Measurements from ENCODE around the gene UBN2. TPM values are rescaled to one million over a fixed set of nuclear protein-coding genes. Genes with fewer than 3 reads are reported as not detected.
A peak's percentile ranks its signal among the peaks of the same experiment; 100 is the strongest.

UBN2 gene
- total RNA-seq: 10 to 100 TPM in 3 of 4 donors, 1 to 10 TPM in 1; 3.6 to 40.5 (median 17.5) TPM

- intact Hi-C loops (cut with DNase I; ENCODE audit: low total_unique reads): no loop called here
- TF ChIP-seq POLR2A (IDR thresholded peaks at IDR 0.05) (peak; percentile 70 to 87), CTCF (IDR thresholded peaks at IDR 0.05) (peak in 2 of 4 experiments; percentile 4)
- Histone ChIP-seq H3K9me3 (no peaks in the 10 kb centered on the region), H3K36me3 (no peaks in the 10 kb centered on the region), H3K27ac (peak within 1 kb of the TSS; percentile 93 to 96), H3K27me3 (no peaks in the 10 kb centered on the region), H3K4me1 (no peaks in the 10 kb centered on the region), H3K4me3 (peak within 1 kb of the TSS; percentile 82 to 91)
- DNase-seq: peak; percentile 95 to 96
Measured at GRCh38 chr7:139230774-139231512, at the start of gene UBN2. Gene UBN2, plus strand, starts transcription at chr7:139231237. Its CDS starts 248 bp downstream, at chr7:139231485.

GRCh38 chr7:139181404-139181803 lies 49.6 kb upstream of the UBN2 start:
- no peaks in the 10 kb centered on the region for H3K36me3 ChIP-seq
- TF ChIP-seq CTCF (IDR thresholded peaks at IDR 0.05) (no peak), POLR2A (IDR thresholded peaks at IDR 0.05) (no peak)
- no peaks in the 10 kb centered on the region for H3K9me3 ChIP-seq
- intact Hi-C loops (cut with DNase I; ENCODE audit: low total_unique reads): no loop called here
- no peak overlapping the region for H3K27ac ChIP-seq
- DNase-seq: no peak
- no peaks in the 10 kb centered on the region for H3K27me3 ChIP-seq
- H3K4me3 ChIP-seq: no peak overlapping the region
- H3K4me1 ChIP-seq: no peaks in the 10 kb centered on the region

GRCh38 chr7:139182363-139182762 lies 48.7 kb upstream of the UBN2 start:
- H3K36me3 ChIP-seq: no peaks in the 10 kb centered on the region
- no peak for DNase-seq
- no peaks in the 10 kb centered on the region for H3K27me3 ChIP-seq
- H3K27ac ChIP-seq: no peak overlapping the region
- H3K4me1 ChIP-seq: no peaks in the 10 kb centered on the region
- H3K4me3 ChIP-seq: no peak overlapping the region
- TF ChIP-seq POLR2A (IDR thresholded peaks at IDR 0.05) (no peak), CTCF (IDR thresholded peaks at IDR 0.05) (no peak)
- no peaks in the 10 kb centered on the region for H3K9me3 ChIP-seq
- intact Hi-C loops (cut with DNase I; ENCODE audit: low total_unique reads): no loop called here

GRCh38 chr7:139183251-139183650 lies 47.8 kb upstream of the UBN2 start:
- Histone ChIP-seq H3K27ac (no peak overlapping the region), H3K27me3 (no peaks in the 10 kb centered on the region), H3K4me1 (no peaks in the 10 kb centered on the region), H3K9me3 (no peaks in the 10 kb centered on the region), H3K4me3 (no peak overlapping the region), H3K36me3 (no peaks in the 10 kb centered on the region)
- TF ChIP-seq POLR2A (IDR thresholded peaks at IDR 0.05): no peak
- no peak for TF ChIP-seq CTCF (IDR thresholded peaks at IDR 0.05)
- DNase-seq: no peak
- intact Hi-C loops (cut with DNase I; ENCODE audit: low total_unique reads): no loop called here

- Histone ChIP-seq H3K27ac (no peak overlapping the region), H3K36me3 (no peaks in the 10 kb centered on the region), H3K27me3 (no peaks in the 10 kb centered on the region), H3K9me3 (no peaks in the 10 kb centered on the region), H3K4me3 (no peak overlapping the region), H3K4me1 (no peaks in the 10 kb centered on the region)
- no peak for TF ChIP-seq POLR2A (IDR thresholded peaks at IDR 0.05)
- no peak for TF ChIP-seq CTCF (IDR thresholded peaks at IDR 0.05)
- no peak for DNase-seq
- intact Hi-C loops (cut with DNase I; ENCODE audit: low total_unique reads): no loop called here
Measured at GRCh38 chr7:139183878-139184338, 47.1 kb upstream of the UBN2 start.
